NCI-H1092 treated with DMSO at 0.1 percent for 48 hours (cell line): ENCODE results near the gene TAS2R50.
"Not testable (repeated sequence)": the region's sequence is repeated elsewhere in the genome, so short reads cannot be mapped to it uniquely, and the experiment has no call there.

Experiments used
- DNase-seq: peaks from one replicate; lab custom pipeline; 2025; lab: John Stamatoyannopoulos, UW

The TAS2R50 gene

DNA sequence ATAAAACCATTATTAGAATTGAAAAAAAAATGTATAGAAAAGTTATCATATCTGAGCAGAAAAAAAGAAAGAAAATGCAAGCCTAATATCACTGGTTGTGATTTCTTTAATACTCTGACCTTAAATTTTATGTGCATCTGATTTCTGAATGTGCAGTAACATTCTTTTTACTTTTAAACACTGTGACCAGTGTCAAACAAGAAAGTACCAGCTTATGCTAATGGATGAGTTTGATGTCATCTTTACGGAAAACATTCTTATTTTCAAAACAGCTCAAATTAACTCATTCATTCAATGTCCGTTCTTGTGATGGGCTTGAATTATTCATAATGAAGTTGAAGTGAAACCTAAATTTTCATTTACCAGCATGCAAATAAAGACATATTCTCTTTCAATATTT is at the start of gene TAS2R50:
TAS2R50 (minus strand) TSS at position 101 of the 400 bp plus-strand sequence; CDS start at position 49, 52 bp downstream.
- no peak for DNase-seq

DNA sequence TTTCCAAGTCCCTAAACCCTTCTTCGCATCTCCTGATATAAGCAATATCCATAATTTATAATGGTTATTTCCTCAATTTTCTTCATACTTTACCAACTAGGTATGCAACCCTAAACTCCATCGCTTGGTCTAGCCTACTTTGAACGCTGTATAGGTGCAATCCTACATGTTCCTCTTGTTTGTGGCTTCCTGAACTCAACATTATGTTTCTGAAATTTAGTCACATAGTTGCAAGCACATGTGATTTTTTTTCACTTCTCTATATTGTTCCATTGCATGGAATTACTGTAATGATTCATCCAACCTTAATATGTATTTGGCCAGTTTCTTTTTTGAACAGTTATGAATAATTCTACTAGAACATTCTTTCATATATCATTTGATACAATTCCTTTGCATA is 47.2 kb upstream of the TAS2R50 start:
- DNase-seq, result not testable (repeated sequence)

DNA sequence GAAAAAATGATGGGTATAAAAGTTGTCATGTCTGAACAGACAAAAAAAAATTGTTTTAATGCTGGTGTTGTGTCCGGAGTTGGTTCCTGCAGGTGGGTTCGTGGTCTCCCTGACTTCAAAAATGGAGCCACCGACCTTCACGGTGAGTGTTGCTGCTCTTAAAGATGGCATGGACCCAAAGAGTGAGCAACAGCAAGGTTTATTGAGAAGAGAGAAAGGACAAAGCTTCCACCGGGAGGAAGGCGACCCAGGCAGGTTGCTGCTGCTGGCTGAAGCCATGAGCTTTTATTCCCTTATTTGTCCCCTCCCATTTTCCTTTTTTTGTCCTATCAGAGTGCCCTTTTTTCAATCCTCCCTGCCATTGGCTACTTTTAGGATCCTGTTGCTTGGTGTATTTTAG is 44.6 kb upstream of the TAS2R50 start, which contains the start of gene TAS2R31:
TAS2R31 (minus strand) TSS at position 101 of the 400 bp plus-strand sequence; CDS start at position 29, 72 bp downstream.
- no peak for DNase-seq

DNA sequence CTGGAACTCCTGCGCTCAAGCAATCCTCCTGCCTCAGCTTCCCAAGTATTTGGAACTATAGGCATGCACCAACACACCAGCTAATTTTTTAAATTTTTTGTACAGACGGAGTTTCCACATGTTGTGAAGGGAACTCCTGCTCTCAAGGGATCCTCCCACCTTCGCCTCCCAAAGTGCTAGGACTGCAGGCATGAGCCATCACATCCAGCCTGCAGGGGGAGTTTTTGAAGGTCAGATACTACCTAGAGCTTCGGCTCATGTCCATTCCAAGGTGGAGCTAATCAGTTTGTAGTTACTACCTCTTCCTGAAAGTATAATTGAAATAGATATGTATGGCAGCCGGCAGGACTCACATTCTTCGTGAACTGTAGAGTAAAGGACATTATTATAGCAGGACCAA is 39.4 kb upstream of the TAS2R50 start:
- no peak for DNase-seq

GRCh38 chr12:11023387-11023786 is 36.7 kb upstream of the TAS2R50 start:
- DNase-seq, result no peak

GRCh38 chr12:11022520-11022919 is 35.8 kb upstream of the TAS2R50 start, which contains the start of gene TAS2R19:
TSS of gene TAS2R19 (minus strand) at chr12:11022620. CDS start at chr12:11022571, 49 bp downstream.
- no peak for DNase-seq

DNA sequence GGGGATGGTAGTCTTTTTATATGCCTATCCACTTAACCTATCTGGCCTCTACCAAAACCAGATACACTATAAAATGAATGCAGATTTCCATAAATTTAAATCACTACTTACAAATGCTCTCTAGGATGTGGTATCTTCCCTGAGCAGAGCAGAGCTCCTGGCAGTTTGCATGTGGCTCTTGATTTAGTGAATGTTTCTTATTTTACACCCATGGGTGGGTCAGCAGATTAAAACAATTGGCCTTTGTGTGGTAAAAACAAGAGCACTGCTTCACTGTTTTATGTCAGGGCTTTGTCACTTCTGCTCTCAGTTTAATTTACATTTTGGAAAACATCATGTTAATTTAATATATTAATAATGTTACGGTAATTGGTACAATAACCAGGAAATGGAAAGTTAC is 30.2 kb upstream of the TAS2R50 start:
- DNase-seq, result no peak

- no peak for DNase-seq
These were observed 29.2 kb upstream of the TAS2R50 start for GRCh38 chr12:11015775-11016430.

- DNase-seq, result no peak
These were observed 27.5 kb upstream of the TAS2R50 start for GRCh38 chr12:11014234-11014633.

DNA sequence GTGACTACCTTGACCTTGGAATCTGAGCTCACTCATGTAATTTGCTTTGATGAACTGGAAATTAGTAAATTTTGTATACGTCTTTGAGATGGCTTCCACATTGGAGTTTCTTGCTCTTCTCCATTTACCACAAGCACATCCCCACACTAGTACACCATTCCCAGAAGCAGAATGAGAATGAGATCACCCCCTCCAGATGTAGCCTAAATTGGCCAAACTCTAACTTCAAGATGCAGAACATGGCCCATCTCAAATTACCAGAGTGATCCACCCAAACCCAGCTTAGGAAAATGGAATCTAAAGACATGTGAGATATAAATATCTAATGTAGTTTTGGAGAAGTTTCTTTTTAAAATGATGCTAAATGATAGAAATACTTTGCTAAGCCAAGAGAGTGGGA is 20.9 kb upstream of the TAS2R50 start:
- no peak for DNase-seq

DNA sequence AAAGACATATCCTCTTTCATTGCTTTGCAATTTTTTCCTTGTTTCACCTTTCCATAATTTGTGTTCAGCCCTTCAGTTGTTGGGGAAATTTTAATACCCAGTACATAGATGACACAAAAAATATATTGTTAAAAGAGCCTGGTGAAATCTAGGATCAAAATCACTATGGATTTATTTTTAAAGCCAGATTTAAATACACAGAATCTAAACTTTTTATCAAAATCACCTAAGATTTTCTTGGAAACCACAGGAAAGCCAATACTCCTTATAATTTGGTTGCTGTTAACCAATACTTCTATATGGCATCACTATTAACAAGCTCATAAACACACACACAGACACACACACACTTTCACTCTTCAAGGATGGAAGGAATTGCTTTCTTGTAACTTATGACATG is 11.5 kb upstream of the TAS2R50 start, which contains the start of gene TAS2R20:
TAS2R20 (minus strand) TSS at position 101 of the 400 bp plus-strand sequence. CDS start 429 bp downstream, outside the sequence.
- DNase-seq, result no peak

DNA sequence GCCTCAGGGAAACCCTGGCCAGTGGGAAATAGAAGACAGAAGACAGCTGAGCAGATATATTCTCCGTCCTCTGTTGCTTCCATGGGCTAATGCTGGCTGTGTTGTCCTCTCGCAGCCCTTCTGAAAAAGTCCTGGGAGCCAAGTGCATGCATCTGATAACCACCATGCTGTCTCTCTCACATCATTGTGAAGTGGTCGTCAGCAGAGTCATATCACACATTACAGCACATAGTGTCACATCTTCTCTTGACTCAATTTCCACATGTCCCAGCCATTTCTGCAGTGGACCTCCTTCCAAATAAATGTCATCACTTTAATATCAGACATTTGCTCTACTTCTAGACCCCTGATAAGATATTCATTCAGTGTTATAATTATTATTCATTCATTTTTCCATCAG is 7.6 kb upstream of the TAS2R50 start:
- DNase-seq, result no peak

- no peak for DNase-seq
These were observed 2.4 kb upstream of the TAS2R50 start for GRCh38 chr12:10989107-10989506.

- DNase-seq, result no peak
These were observed 4.5 kb downstream of the TAS2R50 start for GRCh38 chr12:10982244-10982643.

GRCh38 chr12:10974965-10975364 is 11.7 kb downstream of the TAS2R50 start:
- DNase-seq, result no peak

DNA sequence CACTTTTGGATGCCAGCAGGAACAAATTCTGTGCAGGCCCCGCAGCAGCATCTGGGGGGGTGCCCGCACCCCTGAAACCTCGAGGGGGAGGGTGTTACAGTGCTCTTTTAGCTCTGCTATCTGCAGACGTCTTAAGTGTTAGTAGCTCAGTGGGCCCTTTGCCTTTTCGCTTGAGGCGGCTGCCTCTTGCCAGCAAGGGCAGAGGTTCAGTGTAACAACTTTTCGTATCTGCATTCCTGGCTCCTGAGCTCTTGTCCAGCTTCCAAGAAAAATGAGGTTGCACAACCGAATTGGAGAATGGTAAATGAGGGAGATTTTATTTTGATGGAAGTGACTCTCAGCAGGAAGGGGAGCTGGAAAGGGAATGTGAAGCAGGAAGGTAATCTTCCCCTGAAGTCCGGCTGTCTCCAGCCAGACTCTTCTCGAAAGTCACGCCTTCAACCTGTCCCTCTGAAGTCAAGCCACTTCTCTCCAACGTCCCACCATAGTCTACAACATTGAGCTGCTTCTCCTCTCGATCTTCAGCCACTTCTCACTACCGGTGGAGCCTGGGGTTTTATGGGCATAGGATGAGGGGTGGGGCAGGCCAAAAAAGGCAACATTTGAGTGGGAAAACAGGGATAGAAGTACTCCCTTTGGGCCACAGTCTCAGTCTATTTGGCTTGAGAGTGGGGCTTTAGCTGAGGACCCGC is 17.8 kb downstream of the TAS2R50 start:
- no peak for DNase-seq

DNA sequence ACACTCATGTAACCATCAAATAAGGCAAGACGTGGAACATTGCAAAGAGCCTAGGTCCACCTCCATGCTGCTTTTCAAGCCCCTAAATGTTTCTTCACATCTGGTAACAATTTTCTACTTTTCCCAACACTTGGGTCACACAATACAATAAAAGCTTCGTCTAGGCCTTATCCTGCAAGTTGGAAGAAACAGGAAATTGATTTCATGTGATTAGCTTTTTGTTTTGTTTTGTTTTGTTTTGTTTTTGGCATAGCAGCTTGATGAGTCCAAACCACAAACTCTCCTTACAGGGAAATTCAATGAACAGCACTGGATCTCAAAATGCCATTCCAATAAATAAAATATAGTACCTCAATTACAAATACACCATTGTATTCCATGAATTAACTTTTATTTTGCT is 19.3 kb downstream of the TAS2R50 start:
- DNase-seq, result no peak

DNA sequence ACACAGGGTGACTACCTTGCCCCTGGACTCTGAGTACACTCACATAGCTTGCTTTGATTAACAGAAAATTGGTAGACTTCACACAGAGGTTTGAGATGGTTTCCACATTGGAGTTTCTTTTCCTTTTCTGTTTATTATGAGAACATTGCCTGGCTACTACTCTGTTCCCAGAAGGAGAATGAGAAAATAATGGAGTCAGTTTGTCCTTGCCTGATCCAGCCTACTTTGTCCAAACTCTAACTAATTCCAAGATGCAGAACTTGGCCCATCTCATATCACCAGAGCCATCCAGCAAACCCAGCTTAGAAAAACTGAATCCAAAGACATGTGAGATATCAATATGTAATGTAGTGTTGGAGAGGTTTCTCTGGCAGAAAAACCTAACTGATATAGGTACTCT is 20.4 kb downstream of the TAS2R50 start:
- DNase-seq, result no peak

- no peak for DNase-seq
These were observed 21.2 kb downstream of the TAS2R50 start for GRCh38 chr12:10965476-10965875.

DNA sequence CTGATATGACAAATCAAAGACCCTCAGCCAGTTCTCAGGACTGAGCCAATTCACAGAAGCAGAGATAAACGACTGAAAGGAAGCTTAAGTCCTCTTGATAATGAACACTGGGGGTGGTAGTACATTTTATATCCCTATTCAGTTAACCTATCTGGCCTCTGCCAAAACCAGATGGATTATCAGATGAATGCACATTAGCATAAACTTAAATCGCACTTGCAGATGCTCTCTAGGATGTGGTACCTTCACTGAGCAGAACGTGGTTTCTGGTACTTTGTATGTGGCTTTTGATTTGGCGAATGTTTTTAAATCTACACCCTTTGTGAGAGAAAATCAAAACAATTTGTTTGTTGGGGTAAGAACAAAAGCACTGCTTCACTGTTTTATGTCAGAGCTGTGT is 26.5 kb downstream of the TAS2R50 start:
- DNase-seq, result no peak

GRCh38 chr12:10959804-10960203 is 26.9 kb downstream of the TAS2R50 start:
- no peak for DNase-seq

DNA sequence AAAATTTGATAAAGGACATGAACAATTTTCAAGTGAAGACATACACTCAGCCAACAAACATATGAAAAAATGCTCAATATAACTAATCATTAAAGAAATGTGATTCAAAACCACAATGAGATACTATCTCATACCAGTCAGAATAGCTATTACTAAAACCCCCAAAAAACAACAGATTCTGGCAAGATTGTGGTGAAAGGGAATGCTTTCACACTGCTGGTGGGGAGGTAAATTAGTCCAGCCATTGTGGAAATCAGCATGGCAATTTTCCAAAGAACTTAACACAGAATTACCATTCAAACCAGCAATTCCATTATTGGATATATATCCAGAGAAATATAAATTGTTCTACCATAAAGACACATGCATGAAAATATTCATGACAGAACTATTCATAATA is 29.0 kb downstream of the TAS2R50 start:
- no peak for DNase-seq

DNA sequence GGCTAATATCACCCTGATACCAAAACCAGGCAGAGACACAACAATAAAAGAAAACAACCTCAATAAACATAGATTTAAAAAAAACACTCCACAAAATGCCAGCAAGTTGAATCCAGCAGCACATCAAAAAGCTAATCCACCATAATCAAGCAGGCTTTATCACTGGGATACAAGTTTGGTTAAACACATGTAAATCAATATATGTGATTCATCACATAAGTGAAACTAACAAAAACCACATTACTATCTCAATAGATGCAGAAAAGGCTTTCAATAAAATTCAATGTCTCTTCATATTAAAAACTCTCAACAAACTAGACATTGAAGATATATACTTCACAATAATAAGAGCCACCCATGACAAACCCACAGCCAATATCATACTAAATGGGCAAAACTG is 30.6 kb downstream of the TAS2R50 start:
- DNase-seq, result no peak
